D721Med (cell line): ENCODE data around the gene CHD8.

Source experiments
- DNase-seq: peaks from one replicate; pipeline ENCODE4 v3.0.0; 2011; ENCODE audit warnings: low spot score; ENCODE audit not compliant: insufficient read length
- FAIRE-seq: peaks from 2 replicates; lab custom pipeline; 2011; peaks lifted over from hg19 to GRCh38; lab: Jason Lieb, UNC
- TF ChIP-seq, protein P1 (sequence below): IDR thresholded peaks from 2 replicates; pipeline ENCODE4 v1.5.1; 2012; ENCODE audit warnings: mild to moderate bottlenecking, control low read depth; ENCODE audit not compliant: insufficient read depth; ENCODE audit errors: missing control alignments

Gene CHD8

DNA sequence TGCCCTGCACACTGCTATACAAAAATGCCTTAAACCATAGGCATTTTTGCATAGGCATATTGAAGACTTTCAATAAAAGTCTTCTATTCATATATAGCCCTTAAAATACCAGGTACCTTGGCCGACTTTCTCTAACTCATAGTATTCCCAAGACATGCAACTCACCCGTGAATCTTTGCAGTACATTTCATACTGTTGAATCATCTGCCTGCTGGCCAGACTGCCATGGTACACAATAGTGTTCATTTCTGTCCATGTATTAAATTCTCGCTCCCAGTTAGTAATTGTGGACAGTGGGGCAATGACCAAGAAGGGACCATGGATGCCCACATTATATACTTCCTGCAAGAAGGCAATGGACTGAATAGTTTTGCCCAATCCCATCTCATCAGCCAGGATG lies 47.8 kb downstream of the CHD8 start:
- DNase-seq (no peak), FAIRE-seq (no peak)

DNA sequence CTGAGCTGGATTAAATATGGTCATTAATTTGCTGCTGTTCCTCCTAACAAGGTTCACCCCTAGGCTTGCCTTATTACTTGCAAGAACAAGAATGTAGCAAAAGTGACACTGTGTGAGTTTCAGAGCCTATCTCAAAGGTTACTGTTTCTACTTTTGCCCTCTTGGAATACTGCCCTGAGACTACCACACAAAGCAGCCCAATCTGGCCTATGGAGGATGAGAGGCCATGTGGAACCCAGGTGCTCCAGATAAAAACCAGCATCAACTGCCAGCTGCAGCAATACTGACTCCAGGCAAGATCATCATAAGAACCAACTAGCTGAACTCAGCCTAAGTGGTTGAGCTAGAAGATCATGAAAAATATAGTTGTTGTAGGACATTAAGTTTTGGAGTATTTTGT lies 49.7 kb downstream of the CHD8 start:
- FAIRE-seq: no peak
- no peak for DNase-seq
- TF ChIP-seq, protein P1, sequence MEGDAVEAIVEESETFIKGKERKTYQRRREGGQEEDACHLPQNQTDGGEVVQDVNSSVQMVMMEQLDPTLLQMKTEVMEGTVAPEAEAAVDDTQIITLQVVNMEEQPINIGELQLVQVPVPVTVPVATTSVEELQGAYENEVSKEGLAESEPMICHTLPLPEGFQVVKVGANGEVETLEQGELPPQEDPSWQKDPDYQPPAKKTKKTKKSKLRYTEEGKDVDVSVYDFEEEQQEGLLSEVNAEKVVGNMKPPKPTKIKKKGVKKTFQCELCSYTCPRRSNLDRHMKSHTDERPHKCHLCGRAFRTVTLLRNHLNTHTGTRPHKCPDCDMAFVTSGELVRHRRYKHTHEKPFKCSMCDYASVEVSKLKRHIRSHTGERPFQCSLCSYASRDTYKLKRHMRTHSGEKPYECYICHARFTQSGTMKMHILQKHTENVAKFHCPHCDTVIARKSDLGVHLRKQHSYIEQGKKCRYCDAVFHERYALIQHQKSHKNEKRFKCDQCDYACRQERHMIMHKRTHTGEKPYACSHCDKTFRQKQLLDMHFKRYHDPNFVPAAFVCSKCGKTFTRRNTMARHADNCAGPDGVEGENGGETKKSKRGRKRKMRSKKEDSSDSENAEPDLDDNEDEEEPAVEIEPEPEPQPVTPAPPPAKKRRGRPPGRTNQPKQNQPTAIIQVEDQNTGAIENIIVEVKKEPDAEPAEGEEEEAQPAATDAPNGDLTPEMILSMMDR: no peak

More for the DNA sequence above, 47.8 kb downstream of the CHD8 start:
- TF ChIP-seq, protein P1: no peak

DNA sequence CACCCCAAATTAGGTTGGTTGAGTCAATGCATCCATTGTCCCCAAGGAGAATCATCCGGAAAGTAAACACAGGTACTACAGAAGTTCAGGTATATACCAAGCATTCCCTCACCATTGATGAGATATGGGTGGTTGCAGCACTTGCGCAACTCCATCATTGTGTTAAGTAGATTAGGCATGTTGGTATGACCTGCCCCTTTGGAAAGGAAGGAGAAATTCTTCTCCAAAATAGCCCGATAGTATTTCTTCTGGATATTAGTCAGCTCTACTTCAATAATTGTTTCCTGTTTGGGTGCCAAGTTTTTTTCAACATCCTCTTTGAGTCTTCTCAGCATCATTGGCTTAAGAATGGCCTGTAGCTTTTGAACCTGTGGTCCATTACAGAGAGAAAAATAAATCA lies 50.8 kb downstream of the CHD8 start:
- DNase-seq (no peak), FAIRE-seq (no peak)

DNA sequence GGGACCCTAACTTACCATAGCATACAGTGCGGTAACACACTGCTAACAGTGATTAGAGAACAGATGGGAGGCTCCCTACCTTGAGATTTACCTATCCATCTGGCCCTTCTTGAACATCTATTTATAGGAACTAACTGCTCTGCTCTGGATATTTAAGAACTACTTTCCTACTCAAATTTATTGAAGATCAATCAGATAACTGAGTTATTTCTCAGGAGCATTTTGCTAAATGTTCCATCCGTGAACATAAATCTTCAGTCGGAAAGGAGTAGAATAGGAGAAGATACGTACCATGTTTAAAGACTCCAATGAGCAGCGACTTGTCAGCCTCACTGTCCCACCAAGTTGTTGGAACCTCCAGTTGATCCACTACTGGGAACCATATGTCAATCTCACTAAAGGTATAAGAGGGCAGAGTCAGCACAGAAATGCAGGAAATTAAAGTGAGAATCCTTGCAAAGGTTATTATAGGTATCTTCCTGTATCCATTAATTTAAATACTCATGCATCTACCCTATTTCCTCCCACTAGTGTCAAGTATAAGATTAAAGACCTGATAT lies 56.5 kb downstream of the CHD8 start:
- TF ChIP-seq, protein P1: no peak
- DNase-seq (no peak), FAIRE-seq (no peak)

More for the DNA sequence above, 50.8 kb downstream of the CHD8 start:
- TF ChIP-seq, protein P1: no peak

DNA sequence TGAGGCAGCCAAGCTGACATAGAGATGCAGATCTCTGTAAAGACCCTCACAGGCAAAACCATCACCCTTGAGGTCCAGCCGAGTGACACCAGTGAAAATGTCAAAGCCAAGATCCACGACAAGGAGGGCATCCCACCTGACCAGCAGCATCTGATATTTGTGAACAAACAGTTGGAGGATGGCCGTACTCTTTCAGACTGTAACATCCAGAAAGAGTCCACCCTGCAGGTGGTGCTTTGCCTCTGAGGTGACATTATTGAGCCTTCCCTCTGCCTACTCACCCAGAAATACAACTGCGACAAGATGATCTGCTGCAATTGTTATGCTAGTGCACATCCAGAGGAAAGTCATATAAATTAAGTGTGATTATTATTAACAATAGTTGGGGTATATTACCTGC lies 57.0 kb downstream of the CHD8 start:
- DNase-seq (no peak), FAIRE-seq (no peak)
- TF ChIP-seq, protein P1: no peak

DNA sequence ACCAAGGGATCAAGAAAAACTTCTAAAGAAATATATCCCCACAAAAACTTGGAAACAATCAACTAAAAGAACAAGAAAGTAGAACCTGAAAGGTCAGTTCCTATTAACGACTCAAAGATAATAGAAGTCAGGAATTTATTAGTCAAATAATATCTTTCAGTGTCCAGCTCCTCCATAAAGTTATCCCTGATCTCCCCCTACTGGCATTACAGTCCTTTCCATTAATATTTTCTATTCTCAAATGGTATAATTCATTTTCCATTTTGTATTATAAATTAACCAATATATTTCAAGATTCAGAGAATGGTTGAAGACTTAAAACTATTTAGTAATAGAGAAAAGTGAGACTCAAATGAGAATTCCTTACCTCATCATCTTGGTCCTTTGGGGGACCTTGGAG lies 60.5 kb downstream of the CHD8 start:
- no peak for FAIRE-seq
- TF ChIP-seq, protein P1: peak; percentile 17
- DNase-seq: no peak

DNA sequence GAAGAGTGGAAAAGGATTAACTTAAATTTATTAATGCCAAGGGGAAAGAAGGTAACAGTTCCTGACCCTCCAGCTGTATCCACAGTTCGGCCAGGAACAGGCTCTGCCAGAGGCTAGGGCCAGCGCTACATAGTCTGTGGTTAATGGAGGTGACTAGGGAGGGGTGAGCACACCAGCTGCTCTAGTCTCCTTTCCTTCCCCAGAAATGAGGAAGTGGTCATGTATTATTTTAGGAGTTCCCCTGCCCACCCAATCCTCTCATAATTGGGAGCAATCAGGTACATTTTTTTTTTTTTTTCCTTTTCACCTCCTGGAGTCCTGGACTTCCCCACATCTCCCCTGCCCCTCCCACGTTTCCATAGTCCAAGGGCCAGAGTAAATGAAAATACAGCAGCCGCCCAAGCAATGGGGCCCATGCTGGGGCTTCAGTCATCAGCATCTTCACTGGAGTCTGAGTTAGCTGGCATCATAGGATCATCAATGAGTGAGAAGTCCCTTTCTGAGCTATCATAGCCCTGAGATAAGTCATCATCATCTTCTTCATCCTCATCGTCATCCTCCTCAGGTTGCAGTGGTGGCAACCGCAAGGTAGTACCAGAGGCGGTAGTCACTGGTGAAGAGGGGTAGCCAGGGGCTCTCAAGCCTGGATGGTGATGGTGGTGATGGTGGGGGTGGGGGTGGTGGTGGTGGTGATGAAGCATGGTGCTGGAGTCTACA lies 70.6 kb downstream of the CHD8 start:
- DNase-seq: no peak
- TF ChIP-seq, protein P1: no peak
- no peak for FAIRE-seq
